NCI-H2171 (cell line): Measurements from ENCODE around the gene LRRC2.
"Not testable (repeated sequence)": the region's sequence is repeated elsewhere in the genome, so short reads cannot be mapped to it uniquely, and the experiment has no call there.

Source experiments
- DNase-seq: peaks from one replicate; lab custom pipeline; 2025; lab: John Stamatoyannopoulos, UW

LRRC2 gene

DNA sequence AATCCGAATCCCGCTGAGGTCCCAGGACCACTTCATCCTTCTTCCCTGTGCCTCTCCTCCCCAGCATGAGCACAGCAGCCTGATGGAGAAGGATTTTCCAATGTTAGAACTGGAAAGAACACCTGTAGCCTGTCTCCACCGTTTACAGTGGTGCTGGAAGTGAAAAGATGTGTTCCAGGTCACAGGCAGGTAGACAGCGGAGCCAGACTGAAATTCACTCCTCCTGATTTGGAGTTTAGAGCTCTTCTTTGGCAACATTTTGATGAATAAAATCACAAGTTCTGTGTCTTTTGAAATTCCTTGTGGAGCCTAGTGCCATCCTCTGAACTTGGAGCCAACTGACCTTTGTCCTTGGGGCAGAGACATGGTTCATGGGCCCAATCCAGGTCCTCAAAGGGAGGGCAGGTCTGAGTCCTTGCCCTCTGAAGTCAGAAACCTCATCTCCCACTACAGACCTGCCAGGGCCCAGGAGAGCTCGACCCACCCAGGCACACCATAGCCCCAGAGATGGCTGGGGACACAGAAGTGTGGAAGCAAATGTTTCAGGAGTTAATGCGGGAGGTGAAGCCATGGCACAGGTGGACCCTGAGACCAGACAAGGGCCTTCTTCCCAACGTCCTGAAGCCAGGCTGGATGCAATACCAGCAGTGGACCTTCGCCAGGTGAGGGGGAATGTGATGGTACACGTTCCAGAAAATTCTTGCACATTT lies 68.4 kb downstream of the LRRC2 start, which contains the start of gene RTP3:
TSS of gene RTP3 (plus strand) at position 421 of the 710 bp plus-strand sequence. CDS start at position 508, 87 bp downstream.
- DNase-seq: no peak

DNA sequence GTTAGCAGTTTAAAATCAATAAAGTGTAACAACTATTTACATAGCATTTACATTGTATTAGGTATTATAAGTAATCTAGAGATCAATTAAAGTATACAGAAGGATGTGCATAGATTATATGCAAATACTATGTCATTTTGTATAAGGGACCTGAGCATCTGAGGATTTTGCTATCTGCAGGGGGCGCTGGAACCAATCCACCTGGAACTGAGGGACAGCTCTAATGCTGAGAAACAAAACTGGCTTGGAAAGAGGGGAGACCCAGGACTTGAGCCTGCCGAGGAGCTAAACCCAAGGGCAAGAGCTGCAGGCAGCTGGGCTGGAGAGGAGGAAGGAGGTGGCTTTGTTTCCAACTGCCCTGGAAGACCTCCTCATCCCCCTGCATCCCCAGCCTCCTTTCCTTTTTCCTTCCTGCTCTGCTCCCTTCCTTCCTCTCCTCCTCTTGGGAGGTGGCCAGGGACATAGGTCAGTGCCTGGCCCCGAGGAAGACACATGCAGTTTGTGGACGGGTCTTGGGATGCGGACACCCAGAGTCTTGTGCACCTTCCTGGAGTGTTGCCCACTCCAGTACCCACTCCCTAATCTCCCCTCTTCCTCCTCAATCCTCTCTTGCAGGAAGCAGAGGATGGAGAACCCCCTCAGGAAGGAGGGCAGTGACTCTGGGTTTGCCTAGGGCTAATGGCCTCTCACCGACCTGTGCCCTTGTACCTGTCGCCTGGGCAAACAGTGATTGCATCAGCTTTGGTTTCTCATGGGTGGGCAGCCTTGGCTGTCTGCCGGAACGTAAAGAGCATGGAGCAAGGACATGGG lies 69.2 kb downstream of the LRRC2 start:
- no peak for DNase-seq

- no peak for DNase-seq
Observed at GRCh38 chr3:46495901-46496456, 70.1 kb downstream of the LRRC2 start.

DNA sequence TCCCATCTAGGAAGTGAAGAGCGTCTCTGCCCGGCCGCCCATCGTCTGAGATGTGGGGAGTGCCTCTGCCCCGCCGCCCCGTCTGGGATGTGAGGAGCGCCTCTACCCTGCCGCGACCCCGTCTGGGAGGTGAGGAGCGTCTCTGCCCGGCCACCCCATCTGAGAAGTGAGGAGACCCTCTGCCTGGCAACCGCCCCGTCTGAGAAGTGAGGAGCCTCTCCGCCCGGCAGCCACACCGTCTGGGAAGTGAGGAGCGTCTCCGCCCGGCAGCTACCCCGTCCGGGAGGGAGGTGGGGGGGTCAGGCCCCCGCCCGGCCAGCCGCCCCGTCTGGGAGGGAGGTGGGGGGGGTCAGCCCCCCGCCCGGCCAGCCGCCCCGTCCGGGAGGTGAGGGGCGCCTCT lies 71.6 kb downstream of the LRRC2 start:
- not testable (repeated sequence) for DNase-seq

DNA sequence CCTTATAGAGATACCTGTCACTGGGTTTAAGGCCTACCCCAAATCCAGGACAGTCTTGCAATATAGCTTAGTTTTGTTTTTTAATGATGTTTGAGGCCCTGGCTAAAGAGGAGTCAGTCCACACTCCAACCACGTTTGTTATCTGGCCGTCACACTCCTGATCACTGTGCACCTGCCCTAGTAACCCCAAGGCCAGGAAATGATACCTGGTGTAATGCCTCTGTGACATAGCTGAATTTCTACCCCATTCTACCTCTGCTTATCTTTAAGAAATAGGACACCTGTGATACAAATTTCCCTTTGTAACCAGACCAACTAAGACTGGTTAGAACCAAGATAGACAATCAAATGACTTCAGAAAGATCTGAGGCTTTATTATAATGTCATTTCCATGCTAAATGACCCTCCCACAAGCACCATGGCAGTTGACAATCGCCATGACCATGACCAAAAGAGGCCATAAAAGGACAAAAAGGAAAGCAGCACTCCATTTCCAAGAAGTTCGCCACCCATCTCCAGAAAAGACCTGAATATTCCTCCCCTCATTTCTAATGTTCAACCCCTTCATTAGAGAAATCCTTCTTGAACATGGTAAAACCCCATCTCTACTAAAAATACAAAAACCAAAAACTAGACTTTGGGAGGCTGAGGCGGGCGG lies 73.1 kb downstream of the LRRC2 start:
- no peak for DNase-seq

DNA sequence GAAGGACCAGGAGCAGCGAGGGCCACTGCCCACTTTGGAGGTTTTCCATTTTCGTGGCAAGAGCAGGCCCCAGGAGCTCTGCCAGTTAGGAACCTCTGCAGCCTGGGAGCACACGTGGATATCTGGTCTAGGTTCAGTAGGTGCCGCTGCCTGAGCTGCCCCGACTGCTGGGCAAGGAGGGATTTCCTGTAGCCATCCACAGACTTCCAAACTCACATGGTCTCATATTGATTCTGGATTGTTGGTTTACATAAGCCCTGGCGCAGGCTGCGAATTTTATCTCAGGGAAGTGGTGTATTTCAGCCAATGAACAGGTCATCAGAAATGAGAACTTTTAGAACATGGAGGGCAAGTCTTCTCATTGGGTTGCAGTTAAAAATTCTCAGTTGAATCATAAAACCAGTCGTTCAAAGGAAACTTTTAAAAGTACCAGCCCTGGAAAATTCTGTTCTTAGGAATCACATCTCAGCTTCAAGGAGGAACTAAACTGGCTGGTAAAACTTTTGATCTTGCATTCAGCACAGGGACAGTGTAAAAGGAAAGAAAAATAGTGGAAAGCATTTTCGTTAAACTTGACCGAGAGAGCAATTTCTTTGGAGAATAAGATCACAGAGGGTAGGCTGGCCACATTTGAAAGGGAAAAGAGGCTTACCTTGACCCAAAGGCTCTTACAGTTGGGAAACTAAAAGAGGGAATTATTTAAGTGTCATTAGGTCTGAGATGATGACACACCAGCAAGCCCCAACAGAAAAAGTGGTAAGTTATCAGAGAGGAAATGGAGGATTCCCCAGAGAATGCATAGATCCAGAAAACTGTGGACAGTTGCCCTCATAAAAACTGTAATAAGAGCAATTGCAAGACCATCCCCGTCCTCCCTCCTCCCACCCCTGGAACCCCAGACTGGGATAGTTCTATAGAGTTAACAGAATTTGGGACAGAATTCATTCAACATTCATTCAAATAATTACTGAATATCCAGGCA lies 74.7 kb downstream of the LRRC2 start:
- DNase-seq: no peak

DNA sequence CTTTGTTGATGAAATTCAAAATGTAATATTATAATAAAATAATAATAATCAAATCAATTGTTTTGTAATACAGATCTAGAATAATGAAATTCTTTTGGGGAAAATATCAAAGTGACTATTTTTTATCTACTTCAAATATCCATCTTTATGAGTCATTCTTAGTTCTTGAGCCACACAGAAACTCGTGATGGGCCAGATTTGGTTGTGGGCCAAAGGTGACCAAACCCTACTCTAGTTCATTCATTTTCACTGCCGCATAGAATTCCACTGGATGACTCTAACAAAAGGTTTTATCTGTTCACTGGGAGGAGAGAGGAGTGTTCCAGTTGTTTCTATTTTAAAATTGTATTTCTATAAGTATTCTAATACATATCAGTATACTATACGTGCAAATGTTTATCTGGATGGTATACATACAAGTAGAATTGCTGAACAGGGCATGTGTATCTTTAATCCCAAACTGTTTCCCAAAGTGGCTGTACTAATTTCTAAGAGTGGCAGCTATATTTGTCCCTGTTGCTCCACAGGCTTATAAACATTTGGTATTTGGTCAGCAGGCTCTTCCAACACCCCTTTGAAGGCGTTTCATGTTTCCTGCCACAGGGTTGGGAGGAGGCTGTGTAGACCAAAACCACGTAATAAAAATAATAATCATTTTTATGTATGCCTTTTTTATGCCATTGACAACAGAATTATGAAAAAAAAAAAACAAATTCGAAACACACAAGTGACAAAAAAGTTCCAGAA lies 75.6 kb downstream of the LRRC2 start:
- no peak for DNase-seq

GRCh38 chr3:46489875-46490274 lies 76.2 kb downstream of the LRRC2 start:
- DNase-seq: no peak

DNA sequence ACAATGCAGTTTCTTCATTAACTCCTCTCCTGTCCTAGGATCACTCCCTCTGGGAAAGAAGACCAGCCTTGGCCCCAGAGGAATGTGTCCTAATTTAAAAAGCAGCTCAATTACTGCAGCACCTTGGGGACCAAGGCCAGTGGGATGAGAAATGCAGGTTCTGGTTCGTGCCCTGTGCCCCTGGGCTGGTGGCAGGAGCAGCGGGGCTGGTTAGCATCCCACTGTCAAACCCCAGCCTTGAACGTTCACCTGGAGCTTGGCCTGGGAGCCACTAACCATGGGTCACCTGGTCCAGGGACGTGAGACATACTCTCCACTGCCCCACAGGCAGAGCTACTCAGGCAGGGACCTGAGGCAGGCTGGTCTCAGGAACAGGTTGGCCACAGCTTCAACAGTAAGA lies 76.7 kb downstream of the LRRC2 start:
- DNase-seq: no peak

- peak; percentile 48 for DNase-seq
Observed at GRCh38 chr3:46488735-46489361, 77.3 kb downstream of the LRRC2 start.

DNA sequence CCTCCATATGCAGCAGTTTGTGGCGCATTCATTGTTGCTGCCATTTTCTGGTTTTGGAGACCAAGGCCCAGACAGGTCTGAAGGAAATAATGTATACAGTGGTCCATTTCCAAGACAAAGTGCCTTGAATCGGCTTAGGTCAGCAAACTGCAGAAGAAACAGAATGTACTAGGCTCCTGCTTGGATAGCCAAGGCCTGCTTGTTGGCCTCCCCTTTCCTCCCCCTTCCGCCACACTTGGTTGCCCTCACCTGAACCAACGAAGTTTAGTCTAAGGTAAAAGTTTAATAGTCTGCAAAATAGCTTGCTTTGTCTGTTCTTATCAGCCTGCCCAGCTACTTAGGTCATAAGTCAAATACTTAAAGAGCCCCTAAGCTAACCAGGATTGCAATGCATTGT lies 80.3 kb downstream of the LRRC2 start:
- no peak for DNase-seq

DNA sequence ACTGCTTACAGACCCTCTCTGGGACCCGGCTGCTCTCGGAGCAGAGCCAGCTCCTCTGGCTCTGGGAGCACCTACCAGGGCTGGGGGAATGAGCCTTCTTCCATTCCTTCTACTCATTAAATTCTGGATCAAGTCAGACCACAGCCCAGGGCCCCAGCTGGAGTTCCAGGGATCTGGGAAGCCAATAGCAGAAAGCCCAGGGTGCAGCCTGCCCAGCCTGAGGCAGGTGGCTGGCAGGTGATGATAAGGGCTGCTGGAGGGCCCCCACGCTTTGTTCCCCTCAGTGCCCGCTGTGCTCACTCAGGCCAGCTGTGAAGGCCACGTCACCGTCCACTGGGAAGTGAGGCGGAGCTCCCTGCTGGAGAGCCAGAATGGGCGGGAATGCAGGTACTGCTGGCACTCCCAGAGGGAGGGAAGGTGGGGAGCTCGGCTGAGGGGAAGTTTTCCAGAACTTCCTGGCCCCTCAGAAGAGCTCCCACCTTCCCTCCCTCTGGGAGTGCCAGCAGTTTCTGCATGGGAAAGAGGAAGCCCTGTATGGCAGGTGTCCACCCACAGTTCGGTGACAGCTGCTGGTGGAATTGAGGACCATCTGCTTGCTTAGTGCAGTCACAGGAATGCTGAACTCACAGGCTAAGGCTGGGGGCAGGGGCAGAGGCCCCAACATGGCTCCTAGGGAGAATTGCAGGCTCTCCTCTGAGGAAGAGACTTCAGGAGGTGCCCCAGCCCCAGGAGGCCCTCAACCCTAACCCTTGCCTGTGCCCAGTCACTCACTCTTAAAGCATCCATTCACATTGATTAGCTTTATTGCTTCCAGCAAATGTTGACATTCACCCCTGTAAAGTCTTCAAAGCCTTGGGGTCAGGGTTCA lies 81.0 kb downstream of the LRRC2 start:
- peak; percentile 11 for DNase-seq

DNA sequence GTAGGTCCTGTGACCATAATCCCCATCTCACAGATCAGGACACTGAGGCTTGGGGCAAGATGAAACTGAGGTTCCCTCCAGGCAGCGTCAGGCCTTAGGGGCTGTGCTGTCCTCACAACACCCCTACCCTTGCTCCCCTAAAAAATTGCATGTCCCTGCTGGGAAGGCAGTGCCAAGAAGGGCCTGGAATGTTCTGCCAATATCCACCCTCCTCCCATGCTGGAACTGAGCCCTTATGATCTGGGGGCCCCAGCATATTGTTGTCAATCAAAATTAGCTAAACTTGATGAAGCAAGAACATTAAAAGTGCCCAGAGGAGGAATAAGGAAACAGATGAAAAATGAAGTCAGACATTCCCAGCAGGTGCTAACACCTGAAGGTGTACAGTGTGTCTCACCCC lies 81.7 kb downstream of the LRRC2 start:
- DNase-seq: no peak

DNA sequence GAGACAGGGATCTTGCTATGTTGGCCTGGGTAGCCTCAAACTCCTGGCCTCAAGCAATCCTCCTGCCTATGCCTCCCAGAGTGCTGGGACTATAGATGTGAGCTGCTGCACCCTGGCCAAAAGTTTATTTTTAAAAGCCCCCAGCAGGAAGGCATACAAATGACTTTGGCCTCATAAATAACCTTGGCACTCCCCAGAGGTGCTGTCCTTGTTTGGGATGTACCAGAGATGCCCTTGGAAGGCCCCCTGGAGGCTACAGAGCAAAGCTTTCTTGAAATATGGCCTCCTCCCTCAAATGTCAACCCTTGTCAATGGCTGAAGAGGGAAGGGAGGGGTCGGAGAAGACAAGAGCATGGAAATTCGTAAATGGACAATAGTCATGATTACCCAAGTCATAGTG lies 82.3 kb downstream of the LRRC2 start:
- no peak for DNase-seq

GRCh38 chr3:46482632-46483350 lies 83.3 kb downstream of the LRRC2 start:
- DNase-seq: no peak

GRCh38 chr3:46481636-46482035 lies 84.5 kb downstream of the LRRC2 start:
- DNase-seq: no peak

GRCh38 chr3:46480491-46481195 lies 85.5 kb downstream of the LRRC2 start:
- no peak for DNase-seq

DNA sequence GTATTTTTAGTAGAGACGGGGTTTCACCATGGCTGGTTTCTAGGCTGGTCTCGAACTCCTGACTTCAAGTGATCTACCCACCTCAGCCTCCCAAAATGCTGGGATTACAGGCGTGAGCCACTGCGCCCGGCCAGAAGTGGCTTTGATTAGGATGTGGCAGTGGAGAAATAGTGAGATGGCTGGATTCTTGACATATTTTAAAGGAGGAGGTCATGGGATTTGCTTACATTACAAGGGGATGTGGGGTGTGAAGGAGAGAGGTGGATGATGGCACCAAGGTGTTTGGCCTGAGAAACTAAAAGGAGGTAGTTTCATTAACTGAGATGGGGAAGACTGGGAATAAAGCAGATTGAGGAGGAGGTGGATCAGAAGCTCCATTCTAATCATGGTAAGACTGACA lies 86.4 kb downstream of the LRRC2 start:
- no peak for DNase-seq
